ENCODE data around the gene BRD3OS. TPM values are rescaled to one million over a fixed set of nuclear protein-coding genes. Genes with fewer than 3 reads are reported as not detected.

BRD3OS gene
- total RNA-seq, 1 experiment from 2014 or later, result 16.2 TPM

GRCh38 chr9:134027561-134027960, 2.3 kb downstream of the BRD3OS start:
- H3K4me3 Mint-ChIP-seq, result peak overlapping the region; percentile 68; the same call in 1 of the 2 replicates
- TF ChIP-seq GABPB1 (CRISPR knock-in tag; IDR thresholded peaks at IDR 0.05) (no peak), HMGXB4 (CRISPR knock-in tag; IDR thresholded peaks at IDR 0.05) (no peak), OVOL2 (CRISPR knock-in tag; IDR thresholded peaks at IDR 0.05; ENCODE audit: borderline replicate concordance) (no peak), PRDM15 (CRISPR knock-in tag; IDR thresholded peaks at IDR 0.05) (no peak), ZNF425 (CRISPR knock-in tag; conservative IDR thresholded peaks at IDR 0.05) (no peak), CREM (CRISPR knock-in tag; IDR thresholded peaks at IDR 0.05) (no peak), ETV6 (CRISPR knock-in tag; IDR thresholded peaks at IDR 0.05) (no peak), FOXJ3 (CRISPR knock-in tag; IDR thresholded peaks at IDR 0.05; ENCODE audit: borderline replicate concordance) (no peak), NFATC4 (CRISPR knock-in tag; IDR thresholded peaks at IDR 0.05) (no peak)
- ATAC-seq, result no peak
- ChIA-PET CTCF (no interaction called here), POLR2A (no interaction called here)
- H3K27ac Mint-ChIP-seq, result no peak overlapping the region
- H3K9me3 Mint-ChIP-seq, result no peaks in the 10 kb centered on the region
- H3K36me3 Mint-ChIP-seq, result peaks cover 9% of the 10 kb centered on the region
- peaks cover 10% of the 10 kb centered on the region; the same call in 1 of the 2 replicates for H3K4me1 Mint-ChIP-seq
- DNase-seq (ENCODE audit: low spot score), result no peak
- no peaks in the 10 kb centered on the region for H3K27me3 Mint-ChIP-seq (ENCODE audit: low read depth)

GRCh38 chr9:134028076-134028475, 2.8 kb downstream of the BRD3OS start:
- Mint-ChIP-seq H3K4me3 (peak overlapping the region; percentile 33; the same call in 1 of the 2 replicates), H3K27me3 (ENCODE audit: low read depth) (no peaks in the 10 kb centered on the region), H3K4me1 (peaks cover 10% of the 10 kb centered on the region; the same call in 1 of the 2 replicates), H3K9me3 (no peaks in the 10 kb centered on the region), H3K27ac (no peak overlapping the region), H3K36me3 (peaks cover 14% of the 10 kb centered on the region)
- no peak for DNase-seq (ENCODE audit: low spot score)
- POLR2A ChIA-PET, result interaction anchor here (0.7 kb wide), 1 partner anchor 302 kb away, joined by 3 read pairs; no protein-coding TSS in a partner anchor
- no peak for TF ChIP-seq EMX1 (CRISPR knock-in tag; IDR thresholded peaks at IDR 0.05)
- TF ChIP-seq CREB1 (CRISPR knock-in tag; IDR thresholded peaks at IDR 0.05), result no peak
- TF ChIP-seq SOX15 (CRISPR knock-in tag; IDR thresholded peaks at IDR 0.05), result no peak
- TF ChIP-seq ZBTB43 (CRISPR knock-in tag; IDR thresholded peaks at IDR 0.05), result no peak
- ATAC-seq, result no peak
- CTCF ChIA-PET, result interaction anchor here (1.8 kb wide), 1 partner anchor 35 kb away, joined by 6 read pairs; no protein-coding TSS in a partner anchor

All from WTC11 (cell line).